GM19395 (cell line): Measurements from ENCODE around the gene C14orf180.

Experiments
- ATAC-seq: cut with Tn5 transposase; IDR thresholded peaks from one replicate; pipeline ENCODE4 v1.9.1; 2021; ENCODE audit warnings: mild to moderate bottlenecking, moderate library complexity; ENCODE audit not compliant: unreplicated experiment

The C14orf180 gene

GRCh38 chr14:104592292-104592672 lies 12.7 kb downstream of the C14orf180 start:
- ATAC-seq: no peak

GRCh38 chr14:104592785-104593184 lies 13.2 kb downstream of the C14orf180 start:
- no peak for ATAC-seq

GRCh38 chr14:104593241-104593701 lies 13.7 kb downstream of the C14orf180 start:
- no peak for ATAC-seq

GRCh38 chr14:104593710-104594136 lies 14.2 kb downstream of the C14orf180 start:
- no peak for ATAC-seq

- ATAC-seq: no peak
Measured at GRCh38 chr14:104594310-104595046, 14.9 kb downstream of the C14orf180 start.

GRCh38 chr14:104595116-104595675 lies 15.6 kb downstream of the C14orf180 start:
- ATAC-seq: no peak

GRCh38 chr14:104595911-104596450 lies 16.4 kb downstream of the C14orf180 start:
- ATAC-seq: no peak

GRCh38 chr14:104596451-104596918 lies 16.9 kb downstream of the C14orf180 start:
- no peak for ATAC-seq

- no peak for ATAC-seq
Measured at GRCh38 chr14:104596927-104597351, 17.4 kb downstream of the C14orf180 start.

GRCh38 chr14:104597576-104597975 lies 18.0 kb downstream of the C14orf180 start:
- ATAC-seq: no peak

GRCh38 chr14:104598039-104598909 lies 18.7 kb downstream of the C14orf180 start:
- no peak for ATAC-seq

GRCh38 chr14:104598910-104599273 lies 19.3 kb downstream of the C14orf180 start:
- ATAC-seq: no peak

GRCh38 chr14:104599446-104599845 lies 19.9 kb downstream of the C14orf180 start:
- ATAC-seq: no peak

GRCh38 chr14:104600141-104600643 lies 20.6 kb downstream of the C14orf180 start:
- no peak for ATAC-seq

- no peak for ATAC-seq
Measured at GRCh38 chr14:104600805-104601204, 21.2 kb downstream of the C14orf180 start.

GRCh38 chr14:104601786-104602185 lies 22.2 kb downstream of the C14orf180 start:
- no peak for ATAC-seq

- ATAC-seq: no peak
Measured at GRCh38 chr14:104602315-104602932, 22.9 kb downstream of the C14orf180 start.

GRCh38 chr14:104602933-104603325 lies 23.4 kb downstream of the C14orf180 start:
- ATAC-seq: no peak

GRCh38 chr14:104603711-104604401 lies 24.3 kb downstream of the C14orf180 start:
- ATAC-seq: no peak
